ENCODE results near the gene HTRA2. TPM values are rescaled to one million over a fixed set of nuclear protein-coding genes. Genes with fewer than 3 reads are reported as not detected.
A peak's percentile ranks its signal among the peaks of the same experiment; 100 is the strongest.

HTRA2 gene
- total RNA-seq, 1 experiment from 2014 or later = 60.3 TPM

GRCh38 chr2:74533464-74533863 is 3.7 kb downstream of the HTRA2 start:
- in situ Hi-C loops (cut with HindIII; ENCODE audit: low pct_unique_long_range_greater_than_20kb, low sequenced_read_pairs) = no loop called here
- DNase-seq (ENCODE audit: low read depth) = no peak

- no peak for DNase-seq (ENCODE audit: low read depth)
- in situ Hi-C loops (cut with HindIII; ENCODE audit: low pct_unique_long_range_greater_than_20kb, low sequenced_read_pairs) = no loop called here
Measured at GRCh38 chr2:74534411-74534810, 4.7 kb downstream of the HTRA2 start.

GRCh38 chr2:74535440-74535965 is 5.8 kb downstream of the HTRA2 start:
- no peak for DNase-seq (ENCODE audit: low read depth)
- in situ Hi-C loops (cut with HindIII; ENCODE audit: low pct_unique_long_range_greater_than_20kb, low sequenced_read_pairs) = no loop called here

GRCh38 chr2:74536166-74536950 is 6.6 kb downstream of the HTRA2 start:
- in situ Hi-C loops (cut with HindIII; ENCODE audit: low pct_unique_long_range_greater_than_20kb, low sequenced_read_pairs) = no loop called here
- DNase-seq (ENCODE audit: low read depth) = no peak

GRCh38 chr2:74537140-74537539 is 7.4 kb downstream of the HTRA2 start:
- DNase-seq (ENCODE audit: low read depth) = no peak
- in situ Hi-C loops (cut with HindIII; ENCODE audit: low pct_unique_long_range_greater_than_20kb, low sequenced_read_pairs) = no loop called here

- no peak for DNase-seq (ENCODE audit: low read depth)
- in situ Hi-C loops (cut with HindIII; ENCODE audit: low pct_unique_long_range_greater_than_20kb, low sequenced_read_pairs) = no loop called here
Measured at GRCh38 chr2:74538881-74539339, 9.2 kb downstream of the HTRA2 start.

GRCh38 chr2:74540291-74540690 is 10.6 kb downstream of the HTRA2 start:
- in situ Hi-C loops (cut with HindIII; ENCODE audit: low pct_unique_long_range_greater_than_20kb, low sequenced_read_pairs) = no loop called here
- DNase-seq (ENCODE audit: low read depth) = no peak

GRCh38 chr2:74542978-74543377 is 13.2 kb downstream of the HTRA2 start:
- in situ Hi-C loops (cut with HindIII; ENCODE audit: low pct_unique_long_range_greater_than_20kb, low sequenced_read_pairs) = no loop called here
- DNase-seq (ENCODE audit: low read depth) = no peak

GRCh38 chr2:74544634-74545033 is 14.9 kb downstream of the HTRA2 start:
- DNase-seq (ENCODE audit: low read depth) = no peak
- in situ Hi-C loops (cut with HindIII; ENCODE audit: low pct_unique_long_range_greater_than_20kb, low sequenced_read_pairs) = no loop called here

GRCh38 chr2:74546004-74546403 is 16.3 kb downstream of the HTRA2 start:
- in situ Hi-C loops (cut with HindIII; ENCODE audit: low pct_unique_long_range_greater_than_20kb, low sequenced_read_pairs) = no loop called here
- no peak for DNase-seq (ENCODE audit: low read depth)

- in situ Hi-C loops (cut with HindIII; ENCODE audit: low pct_unique_long_range_greater_than_20kb, low sequenced_read_pairs) = no loop called here
- no peak for DNase-seq (ENCODE audit: low read depth)
Measured at GRCh38 chr2:74548285-74548899, 18.7 kb downstream of the HTRA2 start.

GRCh38 chr2:74548900-74549826 is 19.4 kb downstream of the HTRA2 start:
- DNase-seq (ENCODE audit: low read depth) = peak; percentile 71
- in situ Hi-C loops (cut with HindIII; ENCODE audit: low pct_unique_long_range_greater_than_20kb, low sequenced_read_pairs) = no loop called here

GRCh38 chr2:74550231-74550630 is 20.5 kb downstream of the HTRA2 start:
- in situ Hi-C loops (cut with HindIII; ENCODE audit: low pct_unique_long_range_greater_than_20kb, low sequenced_read_pairs) = no loop called here

GRCh38 chr2:74551530-74551929 is 21.8 kb downstream of the HTRA2 start:
- no peak for DNase-seq (ENCODE audit: low read depth)
- in situ Hi-C loops (cut with HindIII; ENCODE audit: low pct_unique_long_range_greater_than_20kb, low sequenced_read_pairs) = no loop called here

More at GRCh38 chr2:74550231-74550630, 20.5 kb downstream of the HTRA2 start:
- no peak for DNase-seq (ENCODE audit: low read depth)

GRCh38 chr2:74551942-74552913 is 22.5 kb downstream of the HTRA2 start:
- in situ Hi-C loops (cut with HindIII; ENCODE audit: low pct_unique_long_range_greater_than_20kb, low sequenced_read_pairs) = no loop called here
- DNase-seq (ENCODE audit: low read depth) = no peak

GRCh38 chr2:74552914-74553811 is 23.4 kb downstream of the HTRA2 start:
- in situ Hi-C loops (cut with HindIII; ENCODE audit: low pct_unique_long_range_greater_than_20kb, low sequenced_read_pairs) = no loop called here
- no peak for DNase-seq (ENCODE audit: low read depth)

Measured in Caki2 (cell line).